HCEC 1CT (cell line): ENCODE measurements around the gene CCDC187.
A peak's percentile ranks its signal among the peaks of the same experiment; 100 is the strongest.

Experiments used
- DNase-seq: peaks from one replicate; pipeline ENCODE4 v3.0.0-alpha.2; 2017

CCDC187 gene

GRCh38 chr9:136222906-136223285 lies 81.0 kb downstream of the CCDC187 start:
- DNase-seq: no peak

GRCh38 chr9:136222166-136222905 lies 81.6 kb downstream of the CCDC187 start:
- no peak for DNase-seq

- DNase-seq: peak; percentile 38
Observed at GRCh38 chr9:136220017-136220729, 83.7 kb downstream of the CCDC187 start.

GRCh38 chr9:136219276-136219675 lies 84.6 kb downstream of the CCDC187 start:
- DNase-seq: peak; percentile 21

GRCh38 chr9:136218673-136219072 lies 85.2 kb downstream of the CCDC187 start:
- DNase-seq: no peak

- no peak for DNase-seq
Observed at GRCh38 chr9:136218271-136218670, 85.6 kb downstream of the CCDC187 start.

- no peak for DNase-seq
Observed at GRCh38 chr9:136216541-136217244, 87.2 kb downstream of the CCDC187 start.

- no peak for DNase-seq
Observed at GRCh38 chr9:136213733-136214132, 90.2 kb downstream of the CCDC187 start.

- no peak for DNase-seq
Observed at GRCh38 chr9:136212345-136212950, 91.4 kb downstream of the CCDC187 start.

- no peak for DNase-seq
Observed at GRCh38 chr9:136211441-136212344, 92.2 kb downstream of the CCDC187 start.

- DNase-seq: no peak
Observed at GRCh38 chr9:136211006-136211405, 92.9 kb downstream of the CCDC187 start.

- DNase-seq: no peak
Observed at GRCh38 chr9:136210276-136210675, 93.6 kb downstream of the CCDC187 start.

- no peak for DNase-seq
Observed at GRCh38 chr9:136209786-136210185, 94.1 kb downstream of the CCDC187 start.

- DNase-seq: no peak
Observed at GRCh38 chr9:136209232-136209631, 94.7 kb downstream of the CCDC187 start.

- DNase-seq: no peak
Observed at GRCh38 chr9:136208675-136209074, 95.2 kb downstream of the CCDC187 start.

- DNase-seq: no peak
Observed at GRCh38 chr9:136207616-136208015, 96.3 kb downstream of the CCDC187 start.

GRCh38 chr9:136206602-136207275 lies 97.2 kb downstream of the CCDC187 start:
- DNase-seq: no peak

- no peak for DNase-seq
Observed at GRCh38 chr9:136205707-136205992, 98.2 kb downstream of the CCDC187 start.

GRCh38 chr9:136204838-136205706 lies 98.8 kb downstream of the CCDC187 start, which contains the start of gene LHX3:
LHX3 (minus strand) TSS chr9:136205128; CDS start chr9:136205012, 116 bp downstream.
- no peak for DNase-seq

- no peak for DNase-seq
Observed at GRCh38 chr9:136204145-136204805, 99.6 kb downstream of the CCDC187 start.
